Activated CD4-positive, CD25-positive, alpha-beta regulatory T cell treated with anti-CD3 and anti-CD28 coated beads, Interleukin-2, amount 50 U/mL, for 16 hours (primary cell): ENCODE data around the gene ATP6V0D1.

Experiments used
- DNase-seq: peaks from one replicate; pipeline ENCODE4 v3.0.0-alpha.2; 2020; ENCODE audit warnings: low read depth, low spot score

Gene ATP6V0D1

DNA sequence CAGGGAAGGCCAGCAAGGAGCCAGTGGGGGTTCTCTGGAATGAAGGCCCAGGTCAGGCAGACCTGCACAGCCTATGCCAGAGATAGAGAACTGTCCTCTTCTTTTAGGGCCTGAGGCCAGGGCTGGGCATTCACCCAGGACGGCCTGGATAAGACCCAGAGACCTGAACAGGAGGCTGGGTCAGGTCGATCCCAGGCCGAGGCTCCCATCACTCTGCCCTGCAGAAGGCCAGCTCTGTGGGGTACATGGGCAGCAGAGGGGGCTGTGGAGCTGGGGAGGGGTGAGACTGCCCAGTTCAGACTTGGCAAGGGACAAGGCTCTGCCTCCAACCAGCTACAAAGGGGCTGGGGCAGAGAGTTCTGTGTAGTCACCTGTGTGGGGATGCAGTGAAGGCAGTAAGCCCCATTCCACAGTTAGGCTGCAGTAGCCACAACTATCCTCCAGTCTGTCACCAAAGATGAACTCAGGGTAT is 35.5 kb downstream of the ATP6V0D1 start:
- DNase-seq, result no peak

- no peak for DNase-seq
Measured at GRCh38 chr16:67445126-67445426, 35.9 kb downstream of the ATP6V0D1 start.

GRCh38 chr16:67444259-67445125 is 36.5 kb downstream of the ATP6V0D1 start:
- no peak for DNase-seq

- DNase-seq, result no peak
Measured at GRCh38 chr16:67443265-67443664, 37.7 kb downstream of the ATP6V0D1 start.

- DNase-seq, result no peak
Measured at GRCh38 chr16:67442581-67443255, 38.2 kb downstream of the ATP6V0D1 start.

GRCh38 chr16:67441907-67442306 is 39.0 kb downstream of the ATP6V0D1 start:
- no peak for DNase-seq

DNA sequence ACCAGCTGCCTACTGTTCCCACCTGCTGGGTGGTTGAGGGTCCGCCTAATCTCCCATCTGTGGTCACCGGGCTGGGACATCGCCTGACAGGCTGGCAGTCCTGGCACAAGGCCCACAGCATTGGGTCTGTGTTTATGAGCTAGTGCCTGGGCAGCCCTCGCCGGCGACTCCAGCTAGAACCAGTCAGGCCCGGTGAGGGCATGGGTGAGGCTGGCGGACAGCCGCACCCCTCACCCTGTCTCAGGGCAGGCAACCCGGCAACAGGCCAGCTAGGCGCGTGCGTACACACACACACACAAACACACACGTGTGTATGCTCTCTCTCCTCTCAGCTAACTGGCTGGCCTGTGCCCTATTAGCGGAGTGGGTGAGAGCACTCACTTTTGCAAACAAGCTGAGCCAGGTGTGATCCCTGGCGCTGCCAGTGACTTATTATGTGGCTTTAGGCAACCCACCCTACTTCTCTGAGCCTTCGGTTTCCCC is 39.6 kb downstream of the ATP6V0D1 start:
- DNase-seq, result no peak

- DNase-seq, result no peak
Measured at GRCh38 chr16:67438824-67439393, 42.0 kb downstream of the ATP6V0D1 start.

DNA sequence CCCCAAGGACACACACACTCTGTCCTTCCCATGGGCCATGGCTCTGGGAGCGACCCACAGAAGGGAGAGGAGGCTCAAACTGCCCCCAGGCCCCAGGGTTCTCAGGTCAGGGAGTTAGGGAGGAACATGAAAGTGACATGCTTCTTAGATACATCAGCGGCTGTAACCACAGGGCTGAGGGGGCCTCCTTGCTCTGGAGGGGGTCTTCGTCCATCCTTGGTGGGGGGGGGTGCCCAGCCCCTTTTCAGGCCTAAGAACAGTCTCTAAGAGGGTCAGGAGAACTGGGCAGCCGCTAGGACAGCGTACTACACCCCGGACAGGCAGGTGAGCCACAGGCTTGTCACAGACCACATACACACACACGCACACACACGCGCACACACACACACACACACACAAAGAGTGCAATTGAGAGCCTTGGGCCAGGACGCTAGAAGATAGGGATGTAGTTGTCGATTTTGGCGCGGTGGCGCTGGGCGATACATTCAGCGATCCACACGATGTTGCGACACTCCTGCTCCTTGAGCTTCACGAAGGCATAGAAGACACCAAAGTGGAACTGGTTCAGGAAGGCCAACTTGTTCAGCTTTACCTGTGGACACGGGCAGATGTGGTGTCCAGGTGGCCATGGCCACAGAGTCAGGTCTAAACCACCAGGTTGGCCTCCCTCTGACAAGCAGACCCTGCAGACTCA is 42.7 kb downstream of the ATP6V0D1 start:
- DNase-seq, result no peak

DNA sequence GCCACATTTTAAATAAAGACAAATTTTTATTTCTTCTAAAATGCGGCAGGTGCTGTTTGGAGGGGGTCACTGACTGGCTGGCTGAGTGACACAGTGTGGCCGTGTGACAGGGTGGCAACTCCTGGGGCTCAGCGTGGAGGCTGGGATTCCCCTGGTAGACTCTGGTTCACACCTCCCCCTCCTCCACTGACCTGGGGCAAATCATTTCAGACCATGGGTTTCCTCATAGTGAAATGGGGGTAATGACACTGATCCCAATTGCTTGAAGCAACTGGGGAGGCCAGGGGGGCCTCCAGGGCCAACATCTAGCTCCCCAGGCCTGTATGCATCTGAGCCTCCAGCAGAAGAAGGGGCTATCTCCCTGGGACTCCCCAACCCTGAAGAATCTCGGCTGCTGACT is 43.4 kb downstream of the ATP6V0D1 start:
- no peak for DNase-seq

DNA sequence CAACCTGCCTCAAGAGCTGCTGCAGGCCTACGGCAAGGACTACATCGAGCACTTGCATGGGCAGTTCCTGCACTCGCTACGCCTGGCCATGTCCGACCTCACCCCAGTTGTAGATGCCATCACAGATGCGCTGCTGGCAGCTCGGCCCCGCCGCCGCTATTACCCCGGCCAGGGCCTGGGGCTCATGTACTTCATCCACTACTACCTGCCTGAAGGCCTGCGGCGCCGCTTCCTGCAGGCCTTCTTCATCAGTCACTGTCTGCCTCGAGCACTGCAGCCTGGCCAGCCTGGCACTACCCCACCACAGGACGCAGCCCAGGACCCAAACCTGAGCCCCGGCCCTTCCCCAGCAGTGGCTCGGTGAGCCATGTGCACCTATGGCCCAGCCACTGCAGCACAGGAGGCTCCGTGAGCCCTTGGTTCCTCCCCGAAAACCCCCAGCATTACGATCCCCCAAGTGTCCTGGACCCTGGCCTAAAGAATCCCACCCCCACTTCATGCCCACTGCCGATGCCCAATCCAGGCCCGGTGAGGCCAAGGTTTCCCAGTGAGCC is 44.2 kb downstream of the ATP6V0D1 start:
- DNase-seq, result no peak

- DNase-seq, result no peak
Measured at GRCh38 chr16:67435758-67436164, 45.2 kb downstream of the ATP6V0D1 start.

GRCh38 chr16:67433131-67433719 is 47.7 kb downstream of the ATP6V0D1 start:
- no peak for DNase-seq

- no peak for DNase-seq
Measured at GRCh38 chr16:67432506-67432890, 48.5 kb downstream of the ATP6V0D1 start.

DNA sequence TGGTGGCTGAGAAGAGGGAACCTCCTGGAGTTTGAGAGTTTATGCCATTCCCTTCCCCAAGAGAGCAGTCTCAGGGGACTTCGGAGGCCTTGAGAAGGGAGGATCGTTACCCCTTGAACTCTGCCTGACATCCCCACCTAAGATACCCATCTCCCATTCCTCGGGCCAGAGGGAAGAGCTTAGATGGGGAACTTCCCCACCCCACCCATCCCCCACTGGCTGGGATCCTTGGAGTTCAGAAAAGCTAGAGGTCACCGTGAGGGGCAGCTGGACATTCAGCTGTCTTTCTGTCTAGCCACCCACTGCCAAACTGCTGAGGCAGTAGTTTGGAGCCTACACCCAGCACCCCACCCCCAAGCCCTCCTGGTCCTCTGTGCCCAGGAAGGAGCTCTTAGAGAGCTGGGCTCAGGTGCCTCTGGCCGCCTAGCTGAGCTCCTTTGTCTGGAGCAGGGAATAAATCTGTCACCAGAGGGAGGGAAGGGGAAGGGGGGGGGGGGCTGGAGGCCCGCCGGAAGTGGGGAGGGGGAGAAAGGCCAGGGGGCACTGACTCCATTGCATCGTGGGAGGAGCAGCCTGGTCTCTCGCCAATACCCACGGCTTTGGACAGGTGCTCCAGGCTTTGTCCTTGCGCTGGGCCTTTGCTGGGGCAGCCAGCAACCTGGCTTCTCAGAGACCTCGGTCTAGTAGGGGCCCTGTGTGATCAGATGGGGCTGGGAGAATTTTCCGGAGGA is 49.0 kb downstream of the ATP6V0D1 start:
- DNase-seq, result no peak

GRCh38 chr16:67430977-67431774 is 49.8 kb downstream of the ATP6V0D1 start, which contains the start of gene HSD11B2:
HSD11B2 (plus strand) TSS chr16:67431121; CDS start chr16:67431249, 128 bp downstream.
- no peak for DNase-seq

DNA sequence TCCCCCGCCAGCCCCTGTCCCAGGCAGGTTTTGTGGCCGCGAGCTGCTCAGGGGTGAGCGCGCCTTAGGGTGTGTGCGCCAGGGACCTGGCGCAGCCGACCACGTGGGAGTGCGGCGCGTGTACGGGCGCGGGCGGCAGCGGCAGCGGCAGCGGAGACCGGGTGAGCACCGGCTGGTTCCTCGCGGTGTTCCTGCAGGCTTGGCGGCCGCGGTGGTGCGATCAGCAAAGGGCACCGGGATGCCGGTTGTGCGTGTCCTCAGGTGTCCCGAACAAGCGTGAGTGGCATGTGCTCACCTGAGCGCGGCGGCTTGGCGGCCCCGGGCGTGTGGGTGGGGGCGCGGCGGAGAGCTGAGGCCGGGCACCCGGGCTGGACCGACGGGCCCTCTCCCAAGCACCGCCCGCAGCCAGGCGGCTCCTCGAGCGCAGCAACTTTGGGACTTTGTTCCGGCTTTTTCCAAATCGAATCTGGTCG is 50.4 kb downstream of the ATP6V0D1 start:
- DNase-seq, result no peak

DNA sequence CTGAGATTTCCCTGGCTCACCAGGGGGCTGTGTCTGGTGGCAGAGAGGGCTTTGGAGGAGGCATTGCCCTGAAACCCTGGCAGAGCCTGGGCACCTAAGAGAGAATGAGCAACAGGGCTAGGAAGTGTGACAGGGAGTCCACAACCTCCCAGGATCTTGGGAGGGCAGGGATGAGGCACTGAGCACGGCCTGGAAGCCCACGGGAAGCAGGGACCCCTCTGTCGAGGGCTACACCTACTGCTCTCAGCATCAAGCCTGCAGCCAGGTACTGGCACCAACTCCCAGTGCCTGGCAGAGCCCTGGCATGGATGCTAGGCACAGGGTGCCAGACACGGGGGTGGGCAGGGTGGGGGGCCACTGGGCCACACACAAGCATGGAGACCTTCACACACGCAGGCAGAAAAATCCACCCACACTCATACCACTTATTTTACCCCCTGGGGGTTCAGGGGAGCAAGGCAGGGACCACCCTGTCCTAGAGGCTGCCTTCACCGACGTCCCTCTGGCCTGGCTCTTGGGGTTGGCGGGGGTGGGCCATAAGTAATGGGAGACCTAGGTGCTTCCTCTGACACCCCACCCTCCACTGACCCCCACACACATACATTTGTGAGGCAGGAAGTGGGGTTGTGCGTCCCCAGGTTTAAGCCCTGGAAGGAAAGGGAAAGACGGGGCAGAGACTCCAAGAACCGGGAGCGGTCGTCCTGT is 51.0 kb downstream of the ATP6V0D1 start:
- DNase-seq, result no peak
